Coronary artery (tissue), 2 donors: ENCODE measurements around the gene SLC22A4.

Experiments used
- DNase-seq: peaks from one replicate; pipeline ENCODE4 v3.0.0-alpha.2; 2017; ENCODE audit warnings: low spot score
- H3K27ac ChIP-seq, 2 donors: fragments of 200-600 bp; sonication (generic); one replicate each; pipeline ENCODE4 v1.5.1; 2016 to 2019
- H3K4me3 ChIP-seq: fragments of 200-600 bp; sonication (generic); 2 replicates; pipeline ENCODE4 v1.5.1; 2016; ENCODE audit warnings: mild to moderate bottlenecking, moderate library complexity
- CTCF ChIP-seq: fragments of 200-600 bp; sonication (generic); IDR thresholded peaks from one replicate; pipeline ENCODE4 v1.5.1; 2019; ENCODE audit warnings: antibody characterized with exemption

SLC22A4 gene

GRCh38 chr5:132291026-132291425 is 3.2 kb upstream of the SLC22A4 start:
- H3K27ac ChIP-seq = no peak overlapping the region
- H3K4me3 ChIP-seq = no peak overlapping the region
- no peak for DNase-seq
- TF ChIP-seq CTCF = no peak

- Histone ChIP-seq H3K4me3 (peak overlapping the region; percentile 79), H3K27ac (peak overlapping the region; percentile 93 to 97)
- peak; percentile 92 for DNase-seq
- TF ChIP-seq CTCF = no peak
These were observed 865 bp upstream of the SLC22A4 start for GRCh38 chr5:132293066-132293991.

DNA sequence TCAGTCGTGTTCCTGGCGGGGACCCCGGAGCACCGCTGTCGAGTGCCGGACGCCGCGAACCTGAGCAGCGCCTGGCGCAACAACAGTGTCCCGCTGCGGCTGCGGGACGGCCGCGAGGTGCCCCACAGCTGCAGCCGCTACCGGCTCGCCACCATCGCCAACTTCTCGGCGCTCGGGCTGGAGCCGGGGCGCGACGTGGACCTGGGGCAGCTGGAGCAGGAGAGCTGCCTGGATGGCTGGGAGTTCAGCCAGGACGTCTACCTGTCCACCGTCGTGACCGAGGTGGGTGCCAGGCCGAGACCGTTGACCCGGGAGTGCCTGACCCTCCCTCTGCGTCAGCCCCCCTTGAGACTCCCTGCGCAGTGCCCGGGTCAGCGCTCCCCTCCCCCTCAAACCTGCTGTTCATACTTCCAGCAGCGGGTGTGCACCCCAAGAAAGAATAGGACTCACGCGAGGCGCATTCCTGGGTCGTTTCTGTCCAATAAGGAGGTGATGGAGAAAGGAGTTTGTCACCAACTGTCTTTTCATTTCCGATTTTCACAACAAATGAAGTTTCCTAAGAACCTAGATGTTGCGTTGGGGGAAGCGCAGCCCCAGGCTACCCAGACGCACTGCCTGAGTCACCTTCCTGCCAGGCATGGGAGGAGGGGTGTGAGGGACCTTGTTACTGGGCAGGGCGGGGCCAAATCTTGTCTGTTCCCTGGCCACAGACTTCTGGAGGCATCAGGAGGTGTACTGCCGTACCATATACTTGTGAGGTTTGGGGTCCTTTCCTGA is 722 bp downstream of the SLC22A4 start:
- Histone ChIP-seq H3K4me3 (peak overlapping the region; percentile 79), H3K27ac (peak overlapping the region; percentile 93 to 97)
- TF ChIP-seq CTCF = no peak
- peak; percentile 83 for DNase-seq

DNA sequence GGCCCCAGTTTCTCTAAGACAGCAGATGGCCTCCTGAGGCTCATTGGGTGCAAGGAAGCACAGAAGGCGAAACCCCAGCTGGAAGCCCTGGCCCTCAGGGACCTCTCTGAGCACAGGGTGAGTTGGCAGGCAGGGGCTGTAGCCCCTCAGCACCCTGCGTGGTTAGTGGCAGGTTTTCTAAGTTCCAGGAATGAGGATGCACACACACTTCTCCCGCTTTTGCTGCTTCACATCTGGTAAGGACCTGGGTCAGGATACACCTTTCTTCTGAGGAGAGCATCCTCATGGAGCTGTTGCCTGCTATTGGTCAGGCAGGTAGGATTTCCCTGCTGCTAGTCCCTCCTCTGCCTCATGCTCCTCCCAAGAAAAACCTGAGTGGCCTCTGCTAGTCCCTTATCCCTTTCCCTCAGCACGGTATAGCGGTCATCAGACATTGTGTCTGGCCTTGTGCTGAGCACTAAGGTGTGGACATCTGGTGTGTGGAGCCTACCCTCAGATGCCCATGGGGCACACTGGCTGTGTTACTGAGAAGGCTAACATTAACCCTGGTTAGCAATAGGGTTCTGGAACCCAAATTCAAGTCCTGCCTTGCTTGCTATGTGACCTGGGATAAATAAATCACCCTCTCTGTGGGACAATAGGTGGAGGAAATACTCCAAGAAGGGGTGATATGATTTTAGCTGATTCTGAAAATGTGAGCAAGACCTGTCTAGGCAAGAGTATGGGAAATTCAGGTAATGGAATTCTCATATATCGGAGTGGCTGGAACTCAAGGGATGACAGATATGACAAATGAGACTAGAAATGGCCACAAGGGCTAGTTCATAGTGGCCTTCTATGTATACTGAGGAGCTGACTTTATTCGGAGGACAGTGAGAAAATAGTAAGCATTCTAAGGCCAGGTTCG is 1.6 kb downstream of the SLC22A4 start:
- no peak for DNase-seq
- Histone ChIP-seq H3K27ac (peak overlapping the region in 1 of 2 donors; percentile 97), H3K4me3 (peak overlapping the region; percentile 79)
- no peak for TF ChIP-seq CTCF

DNA sequence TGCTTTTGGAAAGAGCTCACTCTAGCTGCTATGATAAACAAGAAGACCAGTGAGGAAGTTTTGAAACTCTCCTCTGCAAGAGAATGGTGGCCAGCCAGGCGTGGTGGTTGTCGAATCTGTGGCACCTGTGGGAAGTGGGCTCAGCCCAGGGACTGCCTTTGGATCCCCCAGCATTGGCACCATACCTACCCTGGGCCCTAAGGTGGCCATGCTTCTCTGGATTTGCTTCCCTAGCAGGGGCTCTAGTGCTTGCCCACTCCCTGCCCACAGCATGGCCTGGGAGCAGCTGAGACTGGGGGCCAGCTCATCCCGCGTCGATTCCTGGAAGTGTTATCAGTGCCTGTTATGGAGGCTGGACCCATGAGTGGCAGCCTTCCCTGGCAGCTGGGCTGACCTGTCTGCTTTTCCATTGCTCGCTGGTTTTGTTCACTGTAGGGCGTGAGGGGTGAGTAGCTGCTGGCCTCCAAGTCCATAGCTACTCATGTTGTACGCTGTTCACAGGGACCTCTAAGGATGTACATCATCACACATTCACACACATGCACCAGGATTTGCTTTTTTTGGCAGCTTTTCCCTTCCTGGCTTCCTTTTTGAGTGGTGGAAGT is 2.3 kb downstream of the SLC22A4 start:
- TF ChIP-seq CTCF = no peak
- Histone ChIP-seq H3K4me3 (no peak overlapping the region), H3K27ac (peak overlapping the region in 1 of 2 donors; percentile 97)
- DNase-seq = no peak

- Histone ChIP-seq H3K4me3 (no peak overlapping the region), H3K27ac (no peak overlapping the region)
- DNase-seq = no peak
- TF ChIP-seq CTCF = no peak
These were observed 3.2 kb downstream of the SLC22A4 start for GRCh38 chr5:132297211-132297940.
